Body of pancreas (tissue), 4 donors: ENCODE data around the gene ANTKMT. TPM values are rescaled to one million over a fixed set of nuclear protein-coding genes. Genes with fewer than 3 reads are reported as not detected.

Experiments used
- ATAC-seq: fragments of 150-250 bp; one replicate; pipeline ENCODE4 v1.9.1; 2016
- DNase-seq, 4 donors: peaks; one replicate each; pipeline ENCODE4 v3.0.0-alpha.2; 2019
- H3K27ac ChIP-seq, 4 donors: fragments of 200-600 bp; sonication (generic); 1 replicate in 3 of 4; 2 replicates in 1 of 4; pipeline versions ENCODE4 v1.5.1 to v1.6.1; 2016 to 2019; ENCODE audit warnings: mild to moderate bottlenecking in 1 of 4, mixed read lengths in 1 of 4, moderate library complexity in 1 of 4
- H3K27me3 ChIP-seq, 2 donors: fragments of 200-600 bp; sonication (generic); one replicate each; pipeline ENCODE4 v1.6.0; 2016; ENCODE audit warnings: mild to moderate bottlenecking in 1 of 2
- H3K36me3 ChIP-seq, 2 donors: fragments of 200-600 bp; sonication (generic); replicated peaks in 1 of 2; 2 replicates each; pipeline ENCODE4 v1.5.1; 2016; ENCODE audit warnings: low read depth in 2 of 2; ENCODE audit not compliant: insufficient read depth in 1 of 2
- H3K4me1 ChIP-seq: fragments of 200-600 bp; sonication (generic); one replicate; pipeline ENCODE4 v1.6.0; 2016
- H3K4me3 ChIP-seq, 2 donors: fragments of 200-600 bp; sonication (generic); 1 replicate in 1 of 2; 2 replicates in 1 of 2; pipeline ENCODE4 v1.5.1; 2016 to 2019
- H3K9me3 ChIP-seq, 3 donors: fragments of 200-600 bp; sonication (generic); 1 replicate in 2 of 3; 2 replicates in 1 of 3; pipeline ENCODE4 v1.5.1; 2016
- CTCF ChIP-seq, 7 experiments: fragments of 450-650 bp in 4 of 7; fragments of 200-600 bp in 3 of 7; sonication (generic) in 3 of 7; IDR thresholded peaks; one replicate each; pipeline ENCODE4 v1.5.1; 2016 to 2019; ENCODE audit warnings: antibody characterized with exemption in 7 of 7
- POLR2A ChIP-seq, 3 donors: fragments of 450-650 bp; IDR thresholded peaks; one replicate each; pipeline ENCODE4 v1.6.1; 2016; ENCODE audit warnings: antibody characterized with exemption in 3 of 3, mild to moderate bottlenecking in 2 of 3
- WGBS, 2 donors: methylation state at CpG; one replicate each; pipeline ENCODE4 v1.1.5; 2017; 5-methylcytosine and 5-hydroxymethylcytosine counted together
- intact Hi-C: fragments of 100-400 bp; cut with DNase I; formaldehyde crosslinking; loops from one replicate; pipeline ENCODE4 v1.15.1; 2023
- total RNA-seq, 2 donors: library from RNA; depleted of rRNA; stranded (reverse); fragments of >200 nt; gene quantifications; one replicate each; pipeline ENCODE4 v1.1.0, GENCODE V29; 2016

Gene ANTKMT
- total RNA-seq, 2 donors from 2014 or later, result 71.6 to 189 TPM

- H3K27ac ChIP-seq, result peak overlapping the region in 1 of 4 donors; percentile 49
- intact Hi-C loops, result no loop called here
- no peaks in the 10 kb centered on the region for H3K27me3 ChIP-seq
- peaks cover 11 to 12% of the 10 kb centered on the region in 2 donors for H3K36me3 ChIP-seq
- TF ChIP-seq CTCF (IDR thresholded peaks at IDR 0.05), result no peak
- TF ChIP-seq POLR2A (IDR thresholded peaks at IDR 0.05), result no peak
- DNase-seq (peak in 2 of 4 donors; percentile 40 to 47), ATAC-seq (no peak)
- H3K9me3 ChIP-seq, result no peaks in the 10 kb centered on the region
- 84 to 90% methylated on average over 35 to 44 of the region's 61 CpGs for WGBS, 2 donors
- peaks cover 67% of the 10 kb centered on the region for H3K4me1 ChIP-seq
- H3K4me3 ChIP-seq, result no peak overlapping the region
Measured at GRCh38 chr16:684961-685696, 35.8 kb upstream of the ANTKMT start.

DNA sequence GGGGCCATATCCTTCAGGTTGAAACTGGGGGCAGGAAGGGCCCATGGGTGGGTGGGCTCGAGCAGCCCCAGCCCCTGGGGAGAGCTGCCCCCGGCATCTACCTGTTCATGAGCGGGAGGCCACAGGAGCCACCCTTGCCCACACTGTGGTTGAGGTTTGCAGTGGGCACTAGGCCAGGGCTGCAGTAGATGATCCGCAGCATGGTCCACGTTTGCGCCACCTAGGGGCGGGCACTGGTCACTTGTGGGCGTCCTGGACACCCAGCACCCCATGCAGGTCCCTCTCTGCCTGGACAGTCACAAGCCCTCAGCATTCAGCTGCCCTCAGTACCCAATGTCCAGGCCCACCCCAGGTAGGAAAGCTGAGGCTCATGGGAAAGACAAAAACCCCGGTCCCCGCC, 35.0 kb upstream of the ANTKMT start:
- peak; percentile 19 to 44 (median 35) for TF ChIP-seq CTCF (IDR thresholded peaks at IDR 0.05)
- TF ChIP-seq POLR2A (IDR thresholded peaks at IDR 0.05), result no peak
- no peak overlapping the region for H3K27ac ChIP-seq
- WGBS, 2 donors, result 24 to 55% methylated on average over 3 to 10 of the region's 10 CpGs
- ATAC-seq (no peak), DNase-seq (peak; percentile 65 to 77 (median 65))
- H3K9me3 ChIP-seq, result no peaks in the 10 kb centered on the region
- intact Hi-C loops, result no loop called here
- H3K4me3 ChIP-seq, result no peak overlapping the region
- no peaks in the 10 kb centered on the region for H3K27me3 ChIP-seq
- peaks cover 11 to 12% of the 10 kb centered on the region in 2 donors for H3K36me3 ChIP-seq
- peaks cover 69% of the 10 kb centered on the region for H3K4me1 ChIP-seq

- Histone ChIP-seq H3K4me3 (no peak overlapping the region), H3K27ac (no peak overlapping the region), H3K27me3 (no peaks in the 10 kb centered on the region), H3K4me1 (peaks cover 64% of the 10 kb centered on the region), H3K9me3 (no peaks in the 10 kb centered on the region), H3K36me3 (peaks cover 10 to 11% of the 10 kb centered on the region in 2 donors)
- intact Hi-C loops, result no loop called here
- WGBS, 2 donors, result 83 to 89% methylated on average over 13 to 45 of the region's 51 CpGs
- no peak for ATAC-seq
- DNase-seq, result no peak
- TF ChIP-seq POLR2A (IDR thresholded peaks at IDR 0.05) (no peak), CTCF (IDR thresholded peaks at IDR 0.05) (no peak)
Measured at GRCh38 chr16:686459-687260, 34.3 kb upstream of the ANTKMT start.

DNA sequence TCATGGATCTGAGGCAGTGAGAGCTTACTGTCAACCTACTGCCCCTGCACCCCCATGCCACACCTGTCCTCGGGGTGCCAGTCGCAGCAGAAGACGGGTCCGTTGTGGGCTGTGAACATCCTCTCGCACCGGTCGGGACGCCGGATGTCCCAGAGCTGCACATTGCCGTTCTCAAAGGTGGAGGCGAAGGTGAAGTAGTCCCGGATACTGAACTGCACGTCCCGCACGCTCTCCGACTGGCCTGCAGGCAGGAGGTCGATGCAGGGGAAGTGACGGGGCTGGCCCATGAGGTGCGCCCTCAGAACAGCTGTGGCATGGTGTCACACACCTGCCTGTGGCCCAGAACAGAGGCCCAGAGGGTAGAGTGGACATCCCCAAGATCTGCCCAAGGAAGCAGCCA, 33.4 kb upstream of the ANTKMT start:
- Histone ChIP-seq H3K27me3 (no peaks in the 10 kb centered on the region), H3K9me3 (no peaks in the 10 kb centered on the region), H3K36me3 (peaks cover 3 to 4% of the 10 kb centered on the region in 2 donors), H3K4me1 (peaks cover 55% of the 10 kb centered on the region), H3K4me3 (no peak overlapping the region), H3K27ac (no peak overlapping the region)
- WGBS, 2 donors, result 91 to 95% methylated on average over 13 to 19 of the region's 19 CpGs
- no peak for DNase-seq
- ATAC-seq, result no peak
- no peak for TF ChIP-seq POLR2A (IDR thresholded peaks at IDR 0.05)
- TF ChIP-seq CTCF (IDR thresholded peaks at IDR 0.05), result no peak
- intact Hi-C loops, result no loop called here
